GM21526 (cell line): ENCODE data around the gene LRBA.
"Not testable (repeated sequence)": the region's sequence is repeated elsewhere in the genome, so short reads cannot be mapped to it uniquely, and the experiment has no call there.

Source experiments
- ATAC-seq: cut with Tn5 transposase; IDR thresholded peaks from one replicate; pipeline ENCODE4 v1.9.1; 2021; ENCODE audit warnings: moderate library complexity; ENCODE audit not compliant: unreplicated experiment, low FRiP score

LRBA gene

GRCh38 chr4:151014521-151015458 is at the start of gene LRBA:
Gene LRBA (minus strand): TSS chr4:151015284. CDS start chr4:151014642, 642 bp downstream.
- peak; percentile 67 for ATAC-seq

- ATAC-seq: not testable (repeated sequence)
Measured at GRCh38 chr4:151063143-151063542, 48.1 kb upstream of the LRBA start.

- ATAC-seq: no peak
Measured at GRCh38 chr4:151055539-151055938, 40.5 kb upstream of the LRBA start.

- ATAC-seq: no peak
Measured at GRCh38 chr4:151052785-151053184, 37.7 kb upstream of the LRBA start.

- no peak for ATAC-seq
Measured at GRCh38 chr4:151049430-151049884, 34.4 kb upstream of the LRBA start.

- ATAC-seq: no peak
Measured at GRCh38 chr4:151048913-151049312, 33.8 kb upstream of the LRBA start.

GRCh38 chr4:151046609-151047008 is 31.5 kb upstream of the LRBA start:
- no peak for ATAC-seq

- ATAC-seq: no peak
Measured at GRCh38 chr4:151045907-151046306, 30.8 kb upstream of the LRBA start.

GRCh38 chr4:151043803-151044515 is 28.9 kb upstream of the LRBA start:
- ATAC-seq: no peak

- no peak for ATAC-seq
Measured at GRCh38 chr4:151039733-151040132, 24.6 kb upstream of the LRBA start.

GRCh38 chr4:151038452-151039157 is 23.5 kb upstream of the LRBA start:
- no peak for ATAC-seq

- ATAC-seq: no peak
Measured at GRCh38 chr4:151035911-151036310, 20.8 kb upstream of the LRBA start.

- ATAC-seq: no peak
Measured at GRCh38 chr4:151035328-151035727, 20.2 kb upstream of the LRBA start.

- ATAC-seq: no peak
Measured at GRCh38 chr4:151034829-151035228, 19.7 kb upstream of the LRBA start.

GRCh38 chr4:151031831-151032605 is 16.9 kb upstream of the LRBA start:
- ATAC-seq: peak; percentile 57

- ATAC-seq: no peak
Measured at GRCh38 chr4:151029537-151029936, 14.5 kb upstream of the LRBA start.

GRCh38 chr4:151029006-151029405 is 13.9 kb upstream of the LRBA start:
- not testable (repeated sequence) for ATAC-seq

GRCh38 chr4:151025759-151026158 is 10.7 kb upstream of the LRBA start:
- ATAC-seq: no peak

GRCh38 chr4:151022586-151022985 is 7.5 kb upstream of the LRBA start:
- ATAC-seq: no peak
